Stimulated activated CD8-positive, alpha-beta memory T cell treated with anti-CD3 and anti-CD28 coated beads, Interleukin-7, amount 100 ng/mL, for 48 hours (primary cell): ENCODE results near the gene TRIM10.

Experiments
- DNase-seq, 2 donors: peaks; one replicate each; pipeline ENCODE4 v3.0.0-alpha.2; 2020; ENCODE audit warnings: low read depth in 1 of 2; ENCODE audit errors: extremely low read depth in 1 of 2

The TRIM10 gene

GRCh38 chr6:30160785-30161531, at the start of gene TRIM10:
TRIM10 (minus strand) TSS chr6:30161211; CDS start chr6:30160858, 353 bp downstream.
- no peak for DNase-seq

- no peak for DNase-seq
These were observed 46.7 kb upstream of the TRIM10 start for GRCh38 chr6:30207619-30208295.

GRCh38 chr6:30206799-30207618, 46.0 kb upstream of the TRIM10 start:
- DNase-seq, result no peak

GRCh38 chr6:30206152-30206551, 45.1 kb upstream of the TRIM10 start:
- no peak for DNase-seq

GRCh38 chr6:30204116-30204515, 43.1 kb upstream of the TRIM10 start:
- no peak for DNase-seq

- DNase-seq, result no peak
These were observed 41.4 kb upstream of the TRIM10 start for GRCh38 chr6:30202366-30202765.

- no peak for DNase-seq
These were observed 39.7 kb upstream of the TRIM10 start for GRCh38 chr6:30200551-30201281.

GRCh38 chr6:30198166-30199084, 37.4 kb upstream of the TRIM10 start:
- no peak for DNase-seq

GRCh38 chr6:30196376-30196775, 35.4 kb upstream of the TRIM10 start:
- DNase-seq, result no peak

GRCh38 chr6:30195951-30196350, 34.9 kb upstream of the TRIM10 start:
- no peak for DNase-seq

GRCh38 chr6:30194797-30195690, 34.0 kb upstream of the TRIM10 start:
- DNase-seq, result no peak

GRCh38 chr6:30192076-30192475, 31.1 kb upstream of the TRIM10 start:
- no peak for DNase-seq

GRCh38 chr6:30188541-30188940, 27.5 kb upstream of the TRIM10 start:
- DNase-seq, result no peak

- no peak for DNase-seq
These were observed 25.0 kb upstream of the TRIM10 start for GRCh38 chr6:30185846-30186484.

- no peak for DNase-seq
These were observed 23.5 kb upstream of the TRIM10 start for GRCh38 chr6:30184417-30185031.

- no peak for DNase-seq
These were observed 19.1 kb upstream of the TRIM10 start for GRCh38 chr6:30180145-30180544.

GRCh38 chr6:30178837-30179236, 17.8 kb upstream of the TRIM10 start:
- no peak for DNase-seq

GRCh38 chr6:30175765-30176164, 14.8 kb upstream of the TRIM10 start:
- DNase-seq, result no peak
